IPS-NIHi7 (cell line): ENCODE measurements around the gene PDE4D.
"Not testable (repeated sequence)": the region's sequence is repeated elsewhere in the genome, so short reads cannot be mapped to it uniquely, and the experiment has no call there.

Source experiments
- DNase-seq: peaks from one replicate; pipeline ENCODE4 v3.0.0; 2012; ENCODE audit warnings: mixed read lengths; ENCODE audit errors: extremely low spot score

Gene PDE4D

DNA sequence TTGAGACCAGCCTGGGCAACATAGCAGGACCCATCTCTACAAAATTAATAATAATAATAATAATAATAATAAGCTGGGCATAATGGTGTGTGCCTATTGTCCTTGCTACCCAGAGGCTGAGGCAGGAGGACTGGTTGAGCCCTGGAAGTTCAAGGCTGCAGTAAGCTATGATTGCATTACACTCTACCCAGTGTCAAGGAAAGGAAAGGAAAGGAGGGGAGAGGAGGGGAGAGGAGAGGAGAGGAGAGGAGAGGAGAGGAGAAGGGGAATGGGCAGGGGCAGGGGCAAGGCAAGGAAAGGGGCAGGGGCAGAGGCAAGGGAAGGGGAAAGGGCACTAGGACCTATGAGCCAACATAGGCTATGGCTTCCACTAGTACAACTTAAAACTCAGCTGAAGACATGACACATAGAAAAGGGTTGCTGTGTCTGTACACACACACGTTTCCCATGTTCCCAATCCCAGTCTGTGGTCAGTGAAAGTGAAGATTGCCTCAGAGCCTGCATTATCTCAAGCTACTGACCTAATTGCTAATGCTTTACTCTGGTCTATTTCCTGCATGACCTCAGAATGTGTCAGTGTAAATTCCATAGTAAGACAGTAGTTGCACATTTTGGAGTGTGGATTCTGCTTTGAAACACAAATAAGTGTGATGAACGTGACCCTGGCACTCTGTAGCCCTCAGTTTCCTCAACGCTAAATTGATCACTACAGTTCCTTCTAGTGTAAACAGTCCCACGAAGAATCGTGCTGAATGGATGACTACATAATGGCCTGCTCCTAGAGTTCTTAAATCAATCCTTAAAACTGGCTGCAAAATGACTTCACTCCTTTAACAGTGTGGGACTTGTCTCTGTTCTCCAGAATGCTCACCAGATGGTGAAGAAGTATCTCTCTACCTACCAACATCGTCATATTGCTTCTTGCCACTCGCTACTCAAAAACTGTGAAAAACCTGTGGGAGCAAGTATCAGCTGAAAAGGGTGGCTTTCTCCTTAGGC is 813.6 kb downstream of the PDE4D start:
- DNase-seq: no peak

DNA sequence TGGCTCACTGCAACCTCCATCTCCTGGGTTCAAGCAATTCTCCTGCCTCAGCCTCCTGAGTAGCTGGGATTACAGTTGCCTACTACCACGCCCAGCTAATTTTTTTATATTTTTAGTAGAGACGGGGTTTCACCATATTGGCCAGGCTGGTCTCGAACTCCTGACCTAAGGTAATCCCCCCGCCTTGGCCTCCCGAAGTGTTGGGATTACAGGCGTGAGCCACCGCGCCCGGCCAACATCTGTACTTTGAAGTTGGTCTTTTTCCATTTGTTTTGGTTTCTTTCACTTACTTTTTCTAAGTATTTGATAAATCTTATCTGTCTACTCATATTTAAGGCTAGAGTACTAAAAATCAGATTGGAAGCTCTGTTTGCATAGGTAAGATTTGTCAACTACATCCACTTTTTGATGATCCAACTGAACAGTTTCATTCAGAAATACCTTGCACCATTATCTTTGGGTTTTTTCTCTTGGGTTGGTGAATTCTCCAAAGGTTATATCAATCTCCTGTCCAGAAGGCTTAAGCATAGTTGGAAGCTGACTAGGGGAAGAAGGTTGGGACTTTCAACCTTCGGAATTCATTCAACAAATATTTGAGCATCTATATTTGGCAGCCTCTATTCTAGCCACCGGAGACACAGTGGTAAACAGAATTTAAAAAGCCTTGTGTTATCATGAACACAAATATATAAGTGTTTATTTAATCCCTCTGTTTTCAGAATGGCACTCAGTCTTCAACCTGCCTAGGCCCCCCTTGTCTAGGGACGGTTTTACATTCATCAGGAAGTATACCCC is 821.6 kb downstream of the PDE4D start:
- no peak for DNase-seq

DNA sequence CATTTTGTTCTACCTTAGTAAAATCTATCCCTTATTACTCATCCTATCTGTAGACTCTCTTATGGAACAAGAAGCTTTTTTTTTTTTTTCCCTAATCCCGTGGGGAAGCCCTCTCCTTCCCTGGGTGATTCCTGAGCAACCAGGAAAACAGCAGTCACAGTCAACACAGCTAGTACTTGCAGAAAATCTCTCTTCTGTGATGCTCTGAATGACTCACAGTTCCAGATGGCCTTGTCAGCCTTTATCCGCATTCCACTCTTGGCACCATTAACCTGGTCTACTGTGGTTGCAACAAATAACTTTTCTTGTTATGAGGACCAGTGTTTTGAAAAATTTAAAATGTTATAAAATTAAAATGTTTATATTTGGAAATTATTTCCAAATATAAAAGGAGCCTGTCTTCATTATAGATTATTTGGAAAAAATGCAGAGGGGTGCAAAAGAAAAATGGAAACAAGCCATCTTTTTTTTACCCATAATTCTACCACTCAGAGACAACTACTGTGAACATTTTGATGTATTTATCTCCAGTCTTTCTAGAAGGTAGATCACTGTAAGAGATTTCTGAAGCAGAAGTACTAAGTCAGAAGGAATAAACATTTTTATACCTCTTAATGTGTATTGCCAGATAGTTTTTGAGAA is 824.0 kb downstream of the PDE4D start:
- peak; percentile 24 for DNase-seq

DNA sequence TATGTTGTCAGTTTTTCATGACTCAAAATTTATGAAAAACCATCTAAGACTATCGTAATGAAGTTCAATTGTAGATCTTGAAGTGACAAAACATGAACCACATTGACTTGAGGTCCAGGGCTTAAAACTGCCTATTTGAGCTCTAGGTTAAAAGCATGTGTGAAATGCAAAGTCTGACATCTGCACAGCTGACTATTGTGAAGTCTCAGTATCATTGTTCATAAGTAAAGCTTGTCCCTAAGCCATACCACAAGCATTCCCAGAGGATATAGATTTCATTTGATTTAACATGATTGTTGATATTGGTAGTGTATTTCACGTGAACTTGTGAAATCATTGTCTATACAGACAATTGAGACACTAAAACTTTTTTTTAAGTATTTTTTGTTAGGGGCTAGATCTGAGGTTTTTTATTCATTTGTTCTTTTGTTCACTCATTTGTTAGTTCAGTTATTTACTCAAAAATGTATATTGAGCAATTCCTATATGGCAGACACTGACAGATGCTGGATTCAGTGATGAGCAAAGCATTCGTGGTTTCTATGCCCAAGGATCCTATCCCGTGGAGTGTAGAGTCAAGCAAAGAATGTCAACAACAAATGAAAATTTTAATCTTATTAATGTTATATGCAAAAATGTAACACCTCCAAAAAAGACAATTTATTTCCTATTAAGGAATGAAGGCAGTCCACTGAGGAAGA is 825.4 kb downstream of the PDE4D start:
- no peak for DNase-seq

DNA sequence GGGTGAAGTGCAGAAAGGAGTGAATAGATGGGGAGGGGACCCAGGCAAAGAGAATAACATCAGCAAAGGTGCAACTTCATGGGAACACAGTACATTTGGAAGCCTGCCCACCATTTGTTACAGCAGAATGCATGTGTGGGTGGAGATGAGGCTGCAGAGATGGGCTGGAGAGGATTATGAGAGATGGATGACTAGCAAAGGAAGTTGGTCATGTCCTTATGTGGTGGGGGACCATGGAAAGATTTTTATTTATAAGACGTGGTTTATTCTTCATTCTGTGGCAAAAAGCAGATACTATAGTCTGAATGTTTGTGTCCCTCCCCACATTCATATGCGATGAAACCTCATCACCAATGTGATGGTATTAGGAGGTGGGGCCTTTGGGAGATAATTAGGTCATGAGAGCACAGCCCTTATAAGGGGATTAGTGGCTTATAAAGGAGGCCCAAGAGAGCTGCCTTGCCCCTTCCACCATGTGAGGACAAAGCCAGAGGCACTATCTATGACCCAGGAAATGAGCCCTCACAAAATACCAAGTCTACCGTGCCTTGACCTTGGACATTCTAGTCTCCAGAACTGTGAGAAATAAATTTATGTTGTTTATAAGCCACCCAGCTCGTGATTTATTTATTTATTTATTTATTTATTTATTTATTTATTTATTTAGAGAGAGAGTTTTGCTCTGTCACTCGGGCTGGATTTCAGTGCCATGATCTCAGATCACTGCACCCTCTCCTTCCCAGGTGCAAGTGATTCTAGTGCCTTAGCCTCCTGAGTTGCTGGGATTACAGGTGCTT is 827.0 kb downstream of the PDE4D start:
- DNase-seq: no peak

DNA sequence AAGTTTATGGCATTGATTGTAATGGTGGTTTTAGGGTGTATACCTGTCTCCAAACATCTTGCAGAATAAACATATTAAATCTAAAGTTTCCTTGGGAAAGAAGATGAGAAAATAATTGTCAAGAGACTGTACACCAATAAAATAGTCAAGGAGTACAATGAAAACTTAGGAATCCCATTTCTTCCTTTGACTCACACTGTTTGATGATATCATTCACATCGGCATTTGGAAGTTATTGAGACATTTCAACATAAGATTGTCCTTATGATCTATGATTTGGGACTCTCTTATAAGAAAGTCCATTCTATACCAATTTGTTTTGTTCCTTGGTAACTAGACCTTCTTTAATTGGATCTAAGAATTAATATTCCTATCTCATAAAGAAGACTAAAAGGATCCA is 828.0 kb downstream of the PDE4D start:
- DNase-seq: no peak

DNA sequence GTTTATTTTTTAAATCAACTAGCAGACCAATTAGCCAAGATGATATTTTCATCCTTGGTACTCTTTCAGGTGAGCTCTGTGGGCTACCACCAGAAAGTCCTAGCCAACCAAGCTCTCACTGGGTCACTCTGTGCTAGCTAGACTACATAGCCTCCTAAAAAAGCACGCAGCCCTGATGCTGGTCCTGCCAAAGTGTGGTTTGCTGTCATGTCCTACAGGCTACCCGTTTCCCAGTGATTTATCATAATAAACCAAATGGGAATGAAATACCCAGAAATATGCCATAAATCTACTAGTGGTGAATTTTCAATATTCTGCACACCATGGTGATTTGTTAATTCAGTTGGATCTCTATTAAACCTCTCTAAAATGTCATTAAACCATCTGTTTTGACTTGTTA is 829.2 kb downstream of the PDE4D start:
- no peak for DNase-seq

DNA sequence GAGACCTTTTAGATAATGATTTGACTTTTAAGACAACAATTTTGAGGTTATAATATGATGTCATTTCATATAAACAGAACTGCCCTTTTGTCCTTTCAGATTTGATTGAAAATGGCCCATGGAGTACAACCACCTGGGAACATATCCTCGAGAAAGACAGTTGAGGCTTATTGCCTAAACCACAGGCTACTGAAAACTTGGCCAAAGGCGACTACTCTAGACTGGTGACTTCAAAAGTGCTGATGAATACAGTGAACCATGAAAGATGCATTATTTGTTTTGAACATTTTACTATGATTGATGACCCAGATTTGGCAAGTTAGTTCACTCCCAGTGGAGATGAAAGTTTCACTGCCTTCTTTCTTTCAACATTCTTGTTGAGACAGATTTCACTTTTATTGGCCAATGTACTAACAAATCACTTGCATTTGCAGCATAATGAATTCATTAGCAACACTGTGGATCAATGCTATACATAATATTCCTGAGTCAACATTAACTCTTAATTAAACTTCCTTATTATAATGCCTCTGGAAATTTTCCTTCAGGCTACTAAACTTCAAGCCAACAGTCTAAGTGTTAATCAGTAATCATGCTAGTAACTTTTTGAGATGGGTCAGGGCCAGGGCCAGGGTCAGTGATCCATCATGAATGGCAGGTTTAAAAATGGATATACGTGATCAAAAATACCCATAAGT is 830.4 kb downstream of the PDE4D start:
- no peak for DNase-seq

DNA sequence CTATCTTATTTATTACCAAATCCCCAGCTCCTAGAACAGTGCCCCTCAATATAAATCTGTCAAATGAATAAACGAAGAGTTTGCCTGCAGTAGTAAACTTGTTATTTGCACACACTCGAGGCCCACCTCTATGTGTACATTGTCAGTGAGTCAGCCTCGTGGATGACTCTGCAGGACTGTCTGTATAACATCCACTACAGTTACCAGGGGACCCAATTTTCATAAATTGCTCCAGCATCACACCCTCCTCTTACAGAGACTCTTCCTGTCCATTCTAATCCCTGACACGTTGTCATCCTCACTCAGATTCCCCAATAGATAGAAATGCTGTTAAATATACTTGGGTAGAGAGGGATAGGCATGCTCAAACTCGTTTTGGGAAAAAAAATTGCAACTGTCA is 832.1 kb downstream of the PDE4D start:
- DNase-seq: no peak

DNA sequence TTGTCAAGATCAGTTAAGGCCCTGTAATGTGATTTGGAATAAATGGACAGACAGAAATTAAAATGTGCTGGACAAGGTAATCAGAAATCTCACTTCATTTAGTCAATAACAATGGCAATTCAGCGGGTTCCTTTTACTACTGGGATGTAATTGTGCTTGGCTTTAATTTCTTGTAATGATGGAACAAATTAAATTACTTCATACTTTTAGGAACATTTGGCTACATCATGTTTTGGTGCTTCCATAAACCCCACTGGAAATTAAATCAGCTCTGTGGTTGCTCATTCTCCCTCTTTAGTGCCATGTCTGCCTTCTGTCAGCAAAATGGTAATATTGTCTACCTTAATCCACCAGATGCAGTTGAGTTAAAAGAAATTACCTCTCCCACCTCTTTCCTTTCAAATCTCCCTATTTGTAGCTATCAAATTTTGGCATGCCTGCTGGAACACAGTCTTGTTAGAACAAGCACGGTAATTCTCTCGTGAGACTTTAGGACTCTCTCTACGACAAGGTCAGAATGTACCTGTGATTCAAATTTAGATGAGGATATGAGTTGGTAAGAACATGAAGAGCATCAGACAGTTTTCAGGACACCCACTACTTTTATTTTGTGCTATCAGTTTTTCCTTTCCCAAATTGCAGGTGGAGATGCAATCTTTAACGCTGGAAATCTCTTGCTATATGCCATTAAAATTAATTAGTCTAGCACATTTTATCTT is 834.4 kb downstream of the PDE4D start:
- DNase-seq: no peak

DNA sequence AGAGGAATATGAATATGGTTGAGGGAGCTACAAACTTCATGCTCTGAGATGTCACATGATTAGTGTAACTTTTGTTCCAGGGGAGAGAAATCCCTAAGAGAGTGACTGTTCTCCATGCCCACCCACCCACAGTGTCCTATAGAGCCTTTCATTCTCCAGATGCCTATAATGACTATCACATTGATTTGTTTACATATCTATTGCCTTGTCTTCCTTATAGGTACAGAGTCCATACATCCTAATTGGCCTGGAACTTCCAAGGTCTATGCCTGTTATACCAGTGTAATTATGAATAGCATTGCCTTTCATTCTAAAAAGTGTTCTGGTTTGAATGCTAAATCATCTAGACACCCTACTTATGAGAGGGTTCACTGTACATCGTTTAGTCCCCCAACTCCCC is 835.3 kb downstream of the PDE4D start:
- DNase-seq: no peak

DNA sequence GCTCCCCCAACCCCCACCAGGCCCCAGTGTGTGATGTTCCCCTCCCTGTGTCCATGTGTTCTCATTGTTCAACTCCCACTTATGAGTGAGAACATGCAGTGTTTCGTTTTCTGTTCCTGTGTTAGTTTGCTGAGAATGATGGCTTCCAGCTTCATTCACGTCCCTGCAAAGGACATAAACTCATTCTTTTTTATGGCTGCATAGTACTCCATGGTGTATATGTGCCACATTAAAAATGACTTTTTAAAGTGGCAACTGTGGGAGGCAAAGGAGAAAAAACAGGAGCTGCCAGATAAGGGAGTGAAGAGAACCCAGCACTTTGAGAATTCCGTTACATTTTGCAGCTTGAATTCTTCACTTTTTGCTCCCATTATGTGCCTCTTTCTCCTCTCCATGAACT is 836.9 kb downstream of the PDE4D start:
- not testable (repeated sequence) for DNase-seq

DNA sequence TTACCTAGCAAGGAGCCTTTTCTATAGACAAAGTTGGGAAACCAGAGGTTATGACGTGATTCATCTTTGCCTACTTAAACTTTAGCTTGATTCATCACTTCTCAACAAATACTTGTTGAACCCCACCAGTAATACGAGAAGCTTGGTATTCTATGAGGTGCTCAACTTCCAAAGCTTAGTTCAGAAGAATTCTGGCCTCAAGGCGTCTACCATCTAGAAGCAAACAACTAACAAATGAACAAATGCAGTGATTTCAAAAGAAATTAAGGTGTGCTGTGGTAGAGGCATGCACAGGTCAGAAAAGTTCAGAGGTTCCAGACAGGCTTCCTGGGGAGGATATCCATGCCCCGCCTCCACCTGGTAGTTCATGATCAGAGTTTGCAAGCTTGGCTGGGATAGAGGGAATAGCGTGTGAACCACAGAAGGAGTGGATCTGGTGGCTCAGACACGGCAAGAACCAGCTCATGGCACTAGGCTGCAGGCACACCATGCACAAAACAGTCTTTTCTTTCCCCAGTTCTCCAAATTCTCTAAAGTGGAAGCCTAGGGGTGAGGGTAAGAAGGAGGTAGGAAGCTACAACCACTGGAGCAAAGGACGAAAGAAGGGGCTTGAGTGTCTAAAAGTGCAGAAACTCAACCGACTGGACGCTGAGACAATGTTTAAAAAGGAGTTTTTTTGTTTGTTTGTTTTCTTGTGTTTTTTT is 837.6 kb downstream of the PDE4D start:
- DNase-seq: no peak

DNA sequence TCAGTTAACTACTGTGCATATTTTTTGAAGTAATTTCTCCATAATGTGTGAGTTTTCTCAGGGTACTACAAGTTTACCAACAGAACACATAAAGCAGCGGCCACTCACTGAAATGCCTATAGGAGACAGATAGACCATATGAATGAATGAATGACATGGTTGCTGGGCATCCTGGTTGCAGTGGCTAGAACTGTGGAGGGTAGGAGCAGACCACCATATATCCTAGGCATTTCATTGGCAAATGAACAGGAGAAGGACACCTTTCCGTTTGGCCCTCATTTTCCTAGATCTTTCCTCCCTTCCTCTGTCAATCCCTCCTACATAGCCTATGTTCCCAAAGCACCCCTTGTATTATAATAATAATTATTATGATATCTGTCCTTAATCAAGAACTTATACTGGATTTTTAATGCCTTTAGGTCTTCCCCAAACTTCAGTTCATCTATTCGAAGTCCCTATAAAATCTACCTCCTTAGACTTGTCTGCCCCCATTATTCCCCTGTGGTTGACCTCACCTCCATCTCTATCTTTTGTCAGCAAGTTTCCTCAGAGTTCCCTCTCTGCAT is 838.5 kb downstream of the PDE4D start:
- no peak for DNase-seq

DNA sequence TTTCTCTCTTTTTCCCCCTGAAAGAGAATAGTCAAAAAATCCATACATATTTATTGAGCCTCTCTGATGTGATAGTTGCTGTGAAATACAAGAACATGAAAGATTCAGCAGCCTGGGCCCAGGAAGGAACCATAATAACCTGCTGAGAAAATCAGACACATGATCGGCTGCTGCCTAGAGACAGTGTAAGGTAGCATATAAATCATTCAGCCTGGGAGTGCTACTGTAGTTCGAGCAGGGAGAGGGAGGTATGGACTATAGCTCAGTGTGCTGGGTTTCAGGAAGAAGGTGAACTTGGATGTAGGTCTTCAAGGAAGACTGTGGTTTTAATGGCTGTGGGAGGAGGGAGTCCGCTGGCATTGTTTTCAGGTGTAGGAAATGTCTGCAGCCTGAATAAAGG is 841.6 kb downstream of the PDE4D start:
- DNase-seq: no peak

DNA sequence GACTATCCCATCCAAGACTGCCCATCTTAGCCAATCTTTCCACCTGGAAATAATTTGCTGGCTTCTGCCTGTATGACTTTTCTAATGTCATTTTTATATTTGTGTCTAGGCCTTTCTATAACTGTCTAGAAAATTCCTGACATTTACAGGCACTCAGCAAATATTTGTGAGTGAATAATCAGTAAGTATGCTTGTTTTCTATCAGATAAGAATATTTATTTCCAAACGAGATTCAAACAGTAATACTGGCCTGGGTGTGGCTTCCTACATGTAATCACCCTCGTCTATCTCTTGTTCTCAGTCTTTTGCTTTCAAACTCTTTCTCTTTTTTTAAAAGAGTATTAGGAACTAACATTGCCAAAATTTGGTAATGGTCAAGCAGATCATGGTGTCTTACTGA is 844.4 kb downstream of the PDE4D start:
- DNase-seq: no peak

DNA sequence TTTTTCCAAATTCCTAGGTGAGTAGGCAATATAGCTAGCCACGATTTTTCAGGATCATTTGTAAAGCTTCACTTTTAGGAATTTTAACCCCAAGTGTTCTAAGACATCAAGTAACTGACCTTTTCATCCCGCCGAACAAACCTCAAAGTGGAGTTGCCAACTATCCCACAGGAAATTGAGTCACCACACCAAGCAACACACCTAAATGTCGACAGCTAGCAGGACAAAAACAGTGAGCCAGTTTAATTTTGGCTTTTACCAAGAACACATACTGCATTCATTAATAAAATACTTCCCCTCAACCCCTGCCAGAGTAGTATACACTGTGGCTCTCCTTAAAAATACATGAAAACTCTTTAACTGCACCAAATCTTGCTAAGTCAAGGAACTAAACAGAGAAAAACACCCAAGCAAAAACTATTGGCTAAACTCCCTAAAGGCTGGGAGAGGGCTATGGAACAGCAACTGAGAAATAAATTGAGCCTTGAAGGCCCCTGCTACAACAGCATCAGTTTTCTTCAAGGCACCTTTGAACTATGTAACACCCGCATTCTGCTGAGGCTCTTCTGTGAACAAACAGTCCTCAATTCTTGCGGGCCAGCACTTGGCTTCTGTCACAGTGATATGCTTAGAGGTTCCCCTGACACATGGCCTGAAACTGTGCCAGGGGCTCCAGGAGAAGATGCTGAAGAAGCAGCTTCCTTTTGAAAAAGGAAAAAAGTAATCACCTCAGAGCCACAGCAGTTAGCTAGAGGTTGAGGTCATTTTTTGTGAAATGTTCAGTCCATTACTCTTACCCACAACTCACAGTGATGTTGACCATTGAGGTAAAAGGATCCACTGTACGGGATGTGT is 851.1 kb downstream of the PDE4D start:
- DNase-seq: no peak

DNA sequence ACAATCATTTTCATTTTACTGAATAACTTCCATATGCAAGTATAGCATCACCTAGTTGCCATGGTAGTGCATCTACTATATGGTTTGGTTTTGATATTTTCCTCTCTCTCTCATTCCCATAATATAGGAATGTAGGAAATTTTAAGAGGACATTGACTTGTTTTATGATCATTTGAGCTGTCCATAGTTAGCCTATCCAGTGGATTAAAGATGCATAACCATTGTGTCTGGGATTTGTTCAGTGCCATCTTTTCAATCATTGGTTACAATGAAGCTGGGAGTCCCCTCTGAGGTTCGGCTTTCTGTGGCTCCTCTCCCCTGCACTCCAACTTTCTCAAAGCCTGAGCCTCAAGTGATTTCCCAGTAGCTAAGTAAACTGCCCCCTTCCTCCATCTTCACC is 852.2 kb downstream of the PDE4D start:
- no peak for DNase-seq
